Neural cell (in vitro differentiated cells): Measurements from ENCODE around the gene NACA2.

ENCODE experiments used
- EP300 ChIP-seq: fragments of 450-650 bp; conservative IDR thresholded peaks from 2 replicates; pipeline ENCODE4 v1.6.1; 2014; ENCODE audit warnings: antibody characterized with exemption, mild to moderate bottlenecking, moderate library complexity; ENCODE audit not compliant: poor library complexity, severe bottlenecking
- EZH2 ChIP-seq: fragments of 200-600, 300-800 bp; shearing (Covaris generic), sonication (generic); IDR thresholded peaks from 2 replicates; pipeline ENCODE4 v1.6.1; 2014; ENCODE audit warnings: antibody characterized with exemption, low read length, borderline replicate concordance, mild to moderate bottlenecking; ENCODE audit not compliant: insufficient read depth, poor library complexity, severe bottlenecking
- RAD21 ChIP-seq: fragments of 450-650 bp; conservative IDR thresholded peaks from 2 replicates; pipeline ENCODE4 v1.6.1; 2014; ENCODE audit warnings: antibody characterized with exemption, mild to moderate bottlenecking, moderate library complexity
- REST ChIP-seq: IDR thresholded peaks from 2 replicates; pipeline ENCODE4 v1.6.1; 2012; ENCODE audit warnings: borderline replicate concordance
- SMC3 ChIP-seq: fragments of 450-650 bp; conservative IDR thresholded peaks from 2 replicates; pipeline ENCODE4 v1.6.1; 2014; ENCODE audit warnings: antibody characterized with exemption, mild to moderate bottlenecking, moderate library complexity; ENCODE audit not compliant: poor library complexity
- TF ChIP-seq, protein P1 (sequence below): fragments of 450-650 bp; IDR thresholded peaks from 2 replicates; pipeline ENCODE4 v1.5.1; 2014; ENCODE audit warnings: antibody characterized with exemption, mild to moderate bottlenecking, moderate library complexity; ENCODE audit not compliant: poor library complexity, severe bottlenecking

GRCh38 chr17:61595418-61596186 lies 4.6 kb upstream of the NACA2 start:
- TF ChIP-seq EZH2: no peak
- TF ChIP-seq, protein P1, sequence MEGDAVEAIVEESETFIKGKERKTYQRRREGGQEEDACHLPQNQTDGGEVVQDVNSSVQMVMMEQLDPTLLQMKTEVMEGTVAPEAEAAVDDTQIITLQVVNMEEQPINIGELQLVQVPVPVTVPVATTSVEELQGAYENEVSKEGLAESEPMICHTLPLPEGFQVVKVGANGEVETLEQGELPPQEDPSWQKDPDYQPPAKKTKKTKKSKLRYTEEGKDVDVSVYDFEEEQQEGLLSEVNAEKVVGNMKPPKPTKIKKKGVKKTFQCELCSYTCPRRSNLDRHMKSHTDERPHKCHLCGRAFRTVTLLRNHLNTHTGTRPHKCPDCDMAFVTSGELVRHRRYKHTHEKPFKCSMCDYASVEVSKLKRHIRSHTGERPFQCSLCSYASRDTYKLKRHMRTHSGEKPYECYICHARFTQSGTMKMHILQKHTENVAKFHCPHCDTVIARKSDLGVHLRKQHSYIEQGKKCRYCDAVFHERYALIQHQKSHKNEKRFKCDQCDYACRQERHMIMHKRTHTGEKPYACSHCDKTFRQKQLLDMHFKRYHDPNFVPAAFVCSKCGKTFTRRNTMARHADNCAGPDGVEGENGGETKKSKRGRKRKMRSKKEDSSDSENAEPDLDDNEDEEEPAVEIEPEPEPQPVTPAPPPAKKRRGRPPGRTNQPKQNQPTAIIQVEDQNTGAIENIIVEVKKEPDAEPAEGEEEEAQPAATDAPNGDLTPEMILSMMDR: no peak
- no peak for TF ChIP-seq RAD21
- no peak for TF ChIP-seq EP300
- no peak for TF ChIP-seq REST
- TF ChIP-seq SMC3: no peak
